ENCODE results near the gene RSU1. TPM values are rescaled to one million over a fixed set of nuclear protein-coding genes. Genes with fewer than 3 reads are reported as not detected.
A peak's percentile ranks its signal among the peaks of the same experiment; 100 is the strongest.

The RSU1 gene
- polyA plus RNA-seq, 2 of the 4 experiments (the other 2 are of a cell fraction) = 99.3 to 114 TPM

DNA sequence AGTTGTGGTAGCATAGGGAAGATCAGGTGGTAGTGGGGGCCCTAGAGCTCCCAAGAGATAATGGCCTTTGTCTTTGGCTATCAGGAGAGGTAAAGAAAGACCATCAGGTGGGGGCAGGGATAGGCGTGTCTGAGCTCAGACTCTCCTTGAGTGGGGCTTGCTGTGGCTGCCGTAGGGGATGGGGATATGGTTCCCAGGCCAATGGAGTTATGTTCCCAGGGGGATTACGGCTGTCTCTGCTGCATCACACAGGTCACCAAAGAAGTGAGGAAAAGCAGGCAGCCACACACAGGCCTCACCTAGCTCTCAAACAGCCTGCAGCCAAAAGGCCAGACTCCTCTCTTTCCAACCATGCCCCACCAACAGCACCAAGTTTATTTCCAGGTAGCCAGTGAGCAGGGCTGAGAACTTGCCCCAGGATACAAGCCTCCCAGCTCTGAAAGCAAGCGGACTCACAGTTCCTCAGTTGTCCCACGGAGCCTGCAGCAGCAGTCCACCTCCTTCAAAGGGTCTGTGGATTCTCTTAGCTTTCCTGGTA, 257.9 kb downstream of the RSU1 start:
- FAIRE-seq = no peak
- no peak for DNase-seq (ENCODE audit: low read depth in 1 of 2, low spot score in 1 of 2)
- TF ChIP-seq HOXB13 (CRISPR knock-in tag; IDR thresholded peaks at IDR 0.05; ENCODE audit: low read depth) (no peak), CHD4 (IDR thresholded peaks at IDR 0.05; ENCODE audit: borderline replicate concordance) (no peak), HEYL (CRISPR knock-in tag; IDR thresholded peaks at IDR 0.05) (no peak), ZC3H11A (IDR thresholded peaks at IDR 0.05) (no peak), ZSCAN20 (CRISPR knock-in tag; IDR thresholded peaks at IDR 0.05) (no peak), ZFP36 (IDR thresholded peaks at IDR 0.05; ENCODE audit: borderline replicate concordance, partially characterized antibody) (no peak), ZNF302 (CRISPR knock-in tag; IDR thresholded peaks at IDR 0.05) (no peak), FOSL2 (IDR thresholded peaks at IDR 0.05) (no peak), FOSL2 (CRISPR knock-in tag; IDR thresholded peaks at IDR 0.05) (no peak), CHD2 (IDR thresholded peaks at IDR 0.05; ENCODE audit: low read length, partially characterized antibody) (no peak), KDM1A (IDR thresholded peaks at IDR 0.05; ENCODE audit: low read depth) (no peak), POLR2A (IDR thresholded peaks at IDR 0.05; ENCODE audit: low read length) (no peak), EHF (CRISPR knock-in tag; IDR thresholded peaks at IDR 0.05) (no peak), RARB (CRISPR knock-in tag; IDR thresholded peaks at IDR 0.05) (no peak)
- TF ChIP-seq, protein P1, sequence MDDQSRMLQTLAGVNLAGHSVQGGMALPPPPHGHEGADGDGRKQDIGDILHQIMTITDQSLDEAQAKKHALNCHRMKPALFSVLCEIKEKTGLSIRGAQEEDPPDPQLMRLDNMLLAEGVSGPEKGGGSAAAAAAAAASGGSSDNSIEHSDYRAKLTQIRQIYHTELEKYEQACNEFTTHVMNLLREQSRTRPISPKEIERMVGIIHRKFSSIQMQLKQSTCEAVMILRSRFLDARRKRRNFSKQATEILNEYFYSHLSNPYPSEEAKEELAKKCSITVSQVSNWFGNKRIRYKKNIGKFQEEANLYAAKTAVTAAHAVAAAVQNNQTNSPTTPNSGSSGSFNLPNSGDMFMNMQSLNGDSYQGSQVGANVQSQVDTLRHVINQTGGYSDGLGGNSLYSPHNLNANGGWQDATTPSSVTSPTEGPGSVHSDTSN (IDR thresholded peaks at IDR 0.05) = no peak
- TF ChIP-seq, protein P2, sequence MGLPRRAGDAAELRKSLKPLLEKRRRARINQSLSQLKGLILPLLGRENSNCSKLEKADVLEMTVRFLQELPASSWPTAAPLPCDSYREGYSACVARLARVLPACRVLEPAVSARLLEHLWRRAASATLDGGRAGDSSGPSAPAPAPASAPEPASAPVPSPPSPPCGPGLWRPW (IDR thresholded peaks at IDR 0.05) = no peak
- TF ChIP-seq, protein P3, sequence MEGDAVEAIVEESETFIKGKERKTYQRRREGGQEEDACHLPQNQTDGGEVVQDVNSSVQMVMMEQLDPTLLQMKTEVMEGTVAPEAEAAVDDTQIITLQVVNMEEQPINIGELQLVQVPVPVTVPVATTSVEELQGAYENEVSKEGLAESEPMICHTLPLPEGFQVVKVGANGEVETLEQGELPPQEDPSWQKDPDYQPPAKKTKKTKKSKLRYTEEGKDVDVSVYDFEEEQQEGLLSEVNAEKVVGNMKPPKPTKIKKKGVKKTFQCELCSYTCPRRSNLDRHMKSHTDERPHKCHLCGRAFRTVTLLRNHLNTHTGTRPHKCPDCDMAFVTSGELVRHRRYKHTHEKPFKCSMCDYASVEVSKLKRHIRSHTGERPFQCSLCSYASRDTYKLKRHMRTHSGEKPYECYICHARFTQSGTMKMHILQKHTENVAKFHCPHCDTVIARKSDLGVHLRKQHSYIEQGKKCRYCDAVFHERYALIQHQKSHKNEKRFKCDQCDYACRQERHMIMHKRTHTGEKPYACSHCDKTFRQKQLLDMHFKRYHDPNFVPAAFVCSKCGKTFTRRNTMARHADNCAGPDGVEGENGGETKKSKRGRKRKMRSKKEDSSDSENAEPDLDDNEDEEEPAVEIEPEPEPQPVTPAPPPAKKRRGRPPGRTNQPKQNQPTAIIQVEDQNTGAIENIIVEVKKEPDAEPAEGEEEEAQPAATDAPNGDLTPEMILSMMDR (IDR thresholded peaks at IDR 0.05) = no peak
- TF ChIP-seq, protein P4, sequence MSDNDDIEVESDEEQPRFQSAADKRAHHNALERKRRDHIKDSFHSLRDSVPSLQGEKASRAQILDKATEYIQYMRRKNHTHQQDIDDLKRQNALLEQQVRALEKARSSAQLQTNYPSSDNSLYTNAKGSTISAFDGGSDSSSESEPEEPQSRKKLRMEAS (IDR thresholded peaks at IDR 0.05) = no peak
- TF ChIP-seq, protein P5, sequence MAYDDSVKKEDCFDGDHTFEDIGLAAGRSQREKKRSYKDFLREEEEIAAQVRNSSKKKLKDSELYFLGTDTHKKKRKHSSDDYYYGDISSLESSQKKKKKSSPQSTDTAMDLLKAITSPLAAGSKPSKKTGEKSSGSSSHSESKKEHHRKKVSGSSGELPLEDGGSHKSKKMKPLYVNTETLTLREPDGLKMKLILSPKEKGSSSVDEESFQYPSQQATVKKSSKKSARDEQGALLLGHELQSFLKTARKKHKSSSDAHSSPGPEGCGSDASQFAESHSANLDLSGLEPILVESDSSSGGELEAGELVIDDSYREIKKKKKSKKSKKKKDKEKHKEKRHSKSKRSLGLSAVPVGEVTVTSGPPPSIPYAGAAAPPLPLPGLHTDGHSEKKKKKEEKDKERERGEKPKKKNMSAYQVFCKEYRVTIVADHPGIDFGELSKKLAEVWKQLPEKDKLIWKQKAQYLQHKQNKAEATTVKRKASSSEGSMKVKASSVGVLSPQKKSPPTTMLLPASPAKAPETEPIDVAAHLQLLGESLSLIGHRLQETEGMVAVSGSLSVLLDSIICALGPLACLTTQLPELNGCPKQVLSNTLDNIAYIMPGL (CRISPR knock-in tag; IDR thresholded peaks at IDR 0.05; ENCODE audit: borderline replicate concordance) = no peak
- TF ChIP-seq, protein P6, sequence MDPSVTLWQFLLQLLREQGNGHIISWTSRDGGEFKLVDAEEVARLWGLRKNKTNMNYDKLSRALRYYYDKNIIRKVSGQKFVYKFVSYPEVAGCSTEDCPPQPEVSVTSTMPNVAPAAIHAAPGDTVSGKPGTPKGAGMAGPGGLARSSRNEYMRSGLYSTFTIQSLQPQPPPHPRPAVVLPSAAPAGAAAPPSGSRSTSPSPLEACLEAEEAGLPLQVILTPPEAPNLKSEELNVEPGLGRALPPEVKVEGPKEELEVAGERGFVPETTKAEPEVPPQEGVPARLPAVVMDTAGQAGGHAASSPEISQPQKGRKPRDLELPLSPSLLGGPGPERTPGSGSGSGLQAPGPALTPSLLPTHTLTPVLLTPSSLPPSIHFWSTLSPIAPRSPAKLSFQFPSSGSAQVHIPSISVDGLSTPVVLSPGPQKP (IDR thresholded peaks at IDR 0.05; ENCODE audit: low read depth, low read length) = no peak
- Histone ChIP-seq H3K4me2 (no peak overlapping the region), H3K9me3 (no peaks in the 10 kb centered on the region), H3K4me3 (no peak overlapping the region), H3K27ac (no peak overlapping the region), H3K4me1 (no peaks in the 10 kb centered on the region)
- POLR2A ChIA-PET = no interaction called here
- CTCF ChIA-PET = interaction anchor here (1.3 kb wide), 1 partner anchor 14 kb away, joined by 5 read pairs; no protein-coding TSS in a partner anchor
- WGBS (ENCODE audit: missing lambda C conversion rate) = 20% methylated on average over 5 of the region's 5 CpGs
- ATAC-seq = no peak

DNA sequence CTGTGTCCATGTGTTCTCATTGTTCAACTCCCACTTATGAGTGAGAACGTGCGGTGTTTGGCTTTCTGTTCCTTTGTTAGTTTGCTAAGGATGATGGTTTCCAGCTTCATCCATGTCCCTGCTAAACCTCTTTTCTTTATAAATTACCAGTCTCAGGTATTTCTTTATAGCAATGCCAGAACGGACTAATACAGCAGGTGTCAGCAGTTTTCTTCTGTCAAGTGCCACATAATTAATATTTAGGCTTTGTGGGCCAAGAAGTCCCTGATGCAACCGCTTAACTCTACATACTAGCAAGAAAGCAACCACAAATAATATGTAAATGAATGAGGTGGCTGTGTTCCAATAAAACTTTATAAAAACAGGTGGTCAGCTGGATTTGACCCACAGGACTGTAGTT, 269.3 kb downstream of the RSU1 start:
- FAIRE-seq = no peak
- POLR2A ChIA-PET = no interaction called here
- CTCF ChIA-PET = no interaction called here
- no peaks in the 10 kb centered on the region for H3K9me3 ChIP-seq
- H3K4me3 ChIP-seq = no peak overlapping the region
- peak; percentile 47 for TF ChIP-seq MAFK (IDR thresholded peaks at IDR 0.05; ENCODE audit: partially characterized antibody)
- TF ChIP-seq PHF8 (IDR thresholded peaks at IDR 0.05; ENCODE audit: borderline replicate concordance, low read depth) = no peak
- WGBS (ENCODE audit: missing lambda C conversion rate) = 51% methylated on average over 4 of the region's 4 CpGs
- ATAC-seq = no peak
- no peak overlapping the region for H3K4me2 ChIP-seq
- no peaks in the 10 kb centered on the region for H3K4me1 ChIP-seq
- no peak overlapping the region for H3K27ac ChIP-seq
- DNase-seq (ENCODE audit: low read depth in 1 of 2, low spot score in 1 of 2) = no peak

All from A549 (cell line).